NCI-H1436 (cell line): Measurements from ENCODE around the gene KCNA5.

Source experiments
- DNase-seq: peaks from one replicate; lab custom pipeline; 2025; lab: John Stamatoyannopoulos, UW

KCNA5 gene

GRCh38 chr12:5043589-5044419 is at the start of gene KCNA5:
TSS of gene KCNA5 (plus strand) at chr12:5043879. CDS start at chr12:5044148, 269 bp downstream.
- DNase-seq, result no peak

GRCh38 chr12:4994622-4995021 is 49.1 kb upstream of the KCNA5 start:
- DNase-seq, result no peak

GRCh38 chr12:4996714-4997113 is 47.0 kb upstream of the KCNA5 start:
- DNase-seq, result no peak

- DNase-seq, result no peak
Measured at GRCh38 chr12:4997939-4998338, 45.7 kb upstream of the KCNA5 start.

DNA sequence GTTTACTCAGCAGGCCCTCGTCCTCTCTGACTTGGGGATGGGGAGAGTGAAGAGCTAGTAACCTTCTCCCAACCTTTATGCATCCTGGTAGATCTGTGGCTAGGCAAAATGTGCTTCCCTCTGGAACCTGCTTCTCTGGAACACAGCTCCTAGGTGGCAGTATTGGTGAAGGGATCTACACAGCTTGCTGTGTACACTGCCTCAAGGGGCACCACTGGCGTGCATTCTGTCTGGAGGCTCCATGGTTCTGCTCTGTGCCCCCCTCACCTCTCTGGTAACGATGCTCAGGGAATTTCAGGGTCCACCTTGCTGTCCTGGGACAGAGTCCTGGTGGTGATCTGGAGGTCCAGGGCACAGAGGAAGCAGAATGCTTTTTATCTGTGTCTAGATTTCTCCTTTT is 43.5 kb upstream of the KCNA5 start:
- DNase-seq, result no peak

GRCh38 chr12:5000658-5001385 is 42.9 kb upstream of the KCNA5 start:
- DNase-seq, result no peak

GRCh38 chr12:5003025-5003666 is 40.5 kb upstream of the KCNA5 start:
- peak; percentile 70 for DNase-seq

- no peak for DNase-seq
Measured at GRCh38 chr12:5008661-5009060, 35.0 kb upstream of the KCNA5 start.

DNA sequence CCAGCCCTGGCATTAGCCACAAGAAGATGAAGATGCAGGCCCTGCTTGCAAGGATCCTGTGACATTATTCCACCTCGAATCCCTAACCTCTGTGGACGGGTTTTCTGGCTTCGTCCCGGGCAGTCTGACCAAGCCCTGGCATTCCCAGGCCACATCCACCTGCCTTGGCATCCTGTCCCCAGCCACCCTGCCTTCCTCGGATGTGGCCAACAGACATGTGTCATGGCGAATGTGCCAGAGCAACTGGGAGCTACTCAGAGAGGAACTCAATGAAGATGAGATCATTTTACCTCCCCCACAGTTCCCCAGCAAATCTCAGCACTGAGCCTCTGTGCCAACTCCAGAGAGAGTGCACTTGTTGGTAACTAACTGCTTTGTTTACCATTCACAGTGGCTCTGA is 33.5 kb upstream of the KCNA5 start:
- DNase-seq, result no peak

DNA sequence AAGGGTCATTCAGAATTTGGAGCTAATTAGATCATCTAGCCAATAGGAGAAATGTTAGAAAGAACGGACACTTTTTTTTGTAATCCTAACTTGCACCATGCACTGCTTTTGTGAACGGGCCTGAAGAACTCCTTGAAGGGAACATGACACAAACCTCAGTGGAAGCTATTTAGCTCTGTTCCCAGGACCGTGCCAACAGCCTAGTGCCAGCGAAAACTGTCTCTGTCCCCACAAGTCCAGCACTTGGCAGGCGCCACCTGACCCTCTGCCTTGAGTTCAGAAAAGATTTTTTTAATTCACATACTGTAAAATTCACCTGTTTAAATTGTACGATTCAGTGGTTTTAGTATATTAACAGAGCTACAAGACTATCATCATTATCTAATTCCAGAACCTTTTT is 31.3 kb upstream of the KCNA5 start:
- no peak for DNase-seq

GRCh38 chr12:5013266-5013730 is 30.4 kb upstream of the KCNA5 start:
- DNase-seq, result no peak

DNA sequence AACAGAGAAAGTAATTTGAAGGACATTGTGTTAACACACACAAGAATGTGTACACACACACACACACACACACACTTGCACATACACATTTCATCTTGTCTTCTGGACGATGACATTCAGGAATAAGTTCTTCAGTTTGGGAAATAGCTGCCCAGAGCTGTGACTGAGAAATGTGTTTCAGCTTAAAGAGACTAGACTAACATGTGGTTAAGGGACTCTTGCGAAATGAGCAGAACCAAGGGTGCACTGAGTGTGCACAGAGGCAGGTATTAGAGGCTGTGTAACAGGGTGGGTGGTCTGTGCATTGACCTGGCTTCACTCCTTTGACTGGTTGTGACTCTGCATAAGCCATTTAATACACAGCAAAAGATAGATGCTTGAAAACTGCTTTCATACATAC is 29.4 kb upstream of the KCNA5 start:
- no peak for DNase-seq

- no peak for DNase-seq
Measured at GRCh38 chr12:5015711-5016492, 27.8 kb upstream of the KCNA5 start.

GRCh38 chr12:5016526-5016925 is 27.2 kb upstream of the KCNA5 start:
- no peak for DNase-seq

DNA sequence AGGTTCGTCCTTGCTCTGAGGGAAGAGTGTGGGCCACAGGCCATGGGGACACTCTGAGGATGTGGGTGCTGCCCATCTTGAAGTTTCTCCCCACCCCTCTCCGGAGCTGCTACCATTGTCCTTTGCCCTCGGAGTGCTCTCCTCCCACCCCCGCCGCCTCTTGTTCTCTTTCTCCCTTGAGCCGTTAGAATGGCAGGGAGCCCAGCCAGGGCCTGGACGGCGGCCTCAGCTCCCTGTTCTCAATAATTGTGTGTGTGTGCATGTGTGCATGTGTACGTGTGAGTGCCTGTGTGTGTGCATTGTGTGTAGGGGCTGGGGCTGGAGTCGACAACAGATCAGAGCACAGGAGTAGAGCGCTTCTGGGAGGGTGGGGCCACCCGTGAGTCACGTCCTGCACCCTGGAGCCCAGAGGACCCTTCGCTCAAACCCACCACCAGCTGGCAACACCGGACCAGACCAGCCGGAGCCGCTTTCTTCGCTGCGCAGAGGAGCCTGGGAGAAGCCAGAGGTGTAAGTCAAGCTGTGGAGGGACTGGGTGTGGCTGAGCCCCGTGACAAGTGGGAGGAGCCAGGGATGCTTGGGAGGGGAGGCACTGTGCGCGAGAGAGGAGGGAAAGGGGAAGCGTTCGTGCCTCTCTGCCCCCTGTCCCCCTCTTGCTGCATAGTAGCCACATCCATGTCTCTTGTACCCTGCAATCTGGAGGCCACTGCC is 25.9 kb upstream of the KCNA5 start:
- DNase-seq, result no peak

GRCh38 chr12:5018677-5019076 is 25.0 kb upstream of the KCNA5 start:
- no peak for DNase-seq

DNA sequence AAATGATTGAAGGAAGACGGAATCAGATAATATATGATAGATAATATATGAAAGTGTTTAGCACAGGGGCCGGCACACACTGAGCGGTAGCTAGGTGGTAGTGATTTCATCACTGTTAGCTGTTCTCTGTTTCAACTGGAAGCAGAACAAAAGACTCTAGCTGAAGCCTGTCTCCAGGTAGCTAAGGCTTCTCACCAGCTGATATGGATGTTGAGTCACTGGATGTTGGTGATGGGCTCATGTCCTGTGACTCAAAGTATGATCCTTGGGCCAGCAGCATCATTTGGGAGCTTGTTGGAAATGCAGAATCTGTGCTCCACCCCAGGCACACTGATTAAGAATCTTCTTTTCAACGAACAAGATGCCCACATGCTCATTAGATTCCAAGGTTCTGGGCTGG is 21.7 kb upstream of the KCNA5 start:
- no peak for DNase-seq

- peak; percentile 21 for DNase-seq
Measured at GRCh38 chr12:5022465-5023061, 21.1 kb upstream of the KCNA5 start.

DNA sequence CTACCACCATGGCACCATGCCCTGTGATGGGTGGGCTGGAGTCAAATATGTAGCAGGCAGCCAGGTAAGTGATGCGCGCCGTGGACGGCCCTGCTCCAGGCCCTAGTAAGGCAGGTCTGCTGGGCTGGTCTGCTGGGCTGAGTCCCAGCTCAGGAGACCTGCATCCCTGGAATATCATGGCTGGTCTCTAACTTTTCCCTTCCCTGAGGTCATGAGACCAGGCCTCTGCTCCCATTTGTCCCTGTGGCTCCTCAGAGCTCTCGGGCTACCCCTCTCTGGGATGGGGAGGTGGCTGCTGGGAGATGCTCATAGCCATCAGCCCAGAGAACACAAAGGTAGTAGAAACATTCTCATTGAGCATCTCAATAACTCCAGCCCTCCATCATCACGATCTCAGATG is 19.8 kb upstream of the KCNA5 start:
- no peak for DNase-seq

- no peak for DNase-seq
Measured at GRCh38 chr12:5026342-5026938, 17.2 kb upstream of the KCNA5 start.
